ENCODE results near the gene APOM. TPM values are rescaled to one million over a fixed set of nuclear protein-coding genes. Genes with fewer than 3 reads are reported as not detected.

The APOM gene
- total RNA-seq, 1 experiment from 2014 or later, result 3.5 TPM

DNA sequence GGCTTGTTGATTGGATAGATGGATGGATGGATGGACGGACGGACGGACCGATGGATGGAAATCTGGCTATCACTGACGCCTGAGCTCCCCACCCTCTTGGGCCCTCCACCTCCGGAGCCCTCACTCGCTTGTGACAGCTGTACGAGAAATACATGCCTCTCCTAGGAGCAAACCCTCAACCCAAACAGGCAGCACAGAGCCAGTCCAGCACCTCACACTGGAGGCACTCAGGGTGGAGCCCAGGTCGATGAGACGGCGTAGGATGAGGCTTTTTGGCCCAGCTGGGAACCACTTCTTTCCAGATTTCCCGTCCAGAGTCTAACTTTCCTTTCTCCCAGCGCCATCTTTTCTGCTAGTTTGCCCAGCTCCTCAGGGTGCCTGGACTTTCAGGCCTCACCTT lies 27.9 kb downstream of the APOM start:
- H3K27me3 Mint-ChIP-seq (ENCODE audit: low read depth), result peaks cover 21% of the 10 kb centered on the region
- peak overlapping the region; percentile 99 for H3K27ac Mint-ChIP-seq
- DNase-seq (ENCODE audit: low spot score) (no peak), ATAC-seq (peak; percentile 4)
- ChIA-PET CTCF (interaction anchor here (0.5 to 2.9 kb wide), 8 partner anchors 17 to 246 kb away, joined by 3 to 16 read pairs (median 4); partner anchors contain the start of genes CLIC1 and EHMT2), POLR2A (interaction anchor here (1.2 to 1.6 kb wide), 2 partner anchors 83 to 144 kb away, joined by 3 to 5 read pairs; partner anchors contain the start of gene HSPA1B)
- peaks cover 8% of the 10 kb centered on the region for H3K36me3 Mint-ChIP-seq
- no peak for TF ChIP-seq GRHL2 (CRISPR knock-in tag; IDR thresholded peaks at IDR 0.05; ENCODE audit: insufficient replicate concordance, severe bottlenecking)
- TF ChIP-seq ATF1 (CRISPR knock-in tag; IDR thresholded peaks at IDR 0.05), result no peak
- TF ChIP-seq ZNF396 (CRISPR knock-in tag; IDR thresholded peaks at IDR 0.05; ENCODE audit: borderline replicate concordance), result no peak
- TF ChIP-seq, protein P1, sequence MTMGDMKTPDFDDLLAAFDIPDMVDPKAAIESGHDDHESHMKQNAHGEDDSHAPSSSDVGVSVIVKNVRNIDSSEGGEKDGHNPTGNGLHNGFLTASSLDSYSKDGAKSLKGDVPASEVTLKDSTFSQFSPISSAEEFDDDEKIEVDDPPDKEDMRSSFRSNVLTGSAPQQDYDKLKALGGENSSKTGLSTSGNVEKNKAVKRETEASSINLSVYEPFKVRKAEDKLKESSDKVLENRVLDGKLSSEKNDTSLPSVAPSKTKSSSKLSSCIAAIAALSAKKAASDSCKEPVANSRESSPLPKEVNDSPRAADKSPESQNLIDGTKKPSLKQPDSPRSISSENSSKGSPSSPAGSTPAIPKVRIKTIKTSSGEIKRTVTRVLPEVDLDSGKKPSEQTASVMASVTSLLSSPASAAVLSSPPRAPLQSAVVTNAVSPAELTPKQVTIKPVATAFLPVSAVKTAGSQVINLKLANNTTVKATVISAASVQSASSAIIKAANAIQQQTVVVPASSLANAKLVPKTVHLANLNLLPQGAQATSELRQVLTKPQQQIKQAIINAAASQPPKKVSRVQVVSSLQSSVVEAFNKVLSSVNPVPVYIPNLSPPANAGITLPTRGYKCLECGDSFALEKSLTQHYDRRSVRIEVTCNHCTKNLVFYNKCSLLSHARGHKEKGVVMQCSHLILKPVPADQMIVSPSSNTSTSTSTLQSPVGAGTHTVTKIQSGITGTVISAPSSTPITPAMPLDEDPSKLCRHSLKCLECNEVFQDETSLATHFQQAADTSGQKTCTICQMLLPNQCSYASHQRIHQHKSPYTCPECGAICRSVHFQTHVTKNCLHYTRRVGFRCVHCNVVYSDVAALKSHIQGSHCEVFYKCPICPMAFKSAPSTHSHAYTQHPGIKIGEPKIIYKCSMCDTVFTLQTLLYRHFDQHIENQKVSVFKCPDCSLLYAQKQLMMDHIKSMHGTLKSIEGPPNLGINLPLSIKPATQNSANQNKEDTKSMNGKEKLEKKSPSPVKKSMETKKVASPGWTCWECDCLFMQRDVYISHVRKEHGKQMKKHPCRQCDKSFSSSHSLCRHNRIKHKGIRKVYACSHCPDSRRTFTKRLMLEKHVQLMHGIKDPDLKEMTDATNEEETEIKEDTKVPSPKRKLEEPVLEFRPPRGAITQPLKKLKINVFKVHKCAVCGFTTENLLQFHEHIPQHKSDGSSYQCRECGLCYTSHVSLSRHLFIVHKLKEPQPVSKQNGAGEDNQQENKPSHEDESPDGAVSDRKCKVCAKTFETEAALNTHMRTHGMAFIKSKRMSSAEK (CRISPR knock-in tag; IDR thresholded peaks at IDR 0.05; ENCODE audit: borderline replicate concordance), result no peak
- TF ChIP-seq TP53 (CRISPR knock-in tag; IDR thresholded peaks at IDR 0.05), result no peak
- TF ChIP-seq, protein P2, sequence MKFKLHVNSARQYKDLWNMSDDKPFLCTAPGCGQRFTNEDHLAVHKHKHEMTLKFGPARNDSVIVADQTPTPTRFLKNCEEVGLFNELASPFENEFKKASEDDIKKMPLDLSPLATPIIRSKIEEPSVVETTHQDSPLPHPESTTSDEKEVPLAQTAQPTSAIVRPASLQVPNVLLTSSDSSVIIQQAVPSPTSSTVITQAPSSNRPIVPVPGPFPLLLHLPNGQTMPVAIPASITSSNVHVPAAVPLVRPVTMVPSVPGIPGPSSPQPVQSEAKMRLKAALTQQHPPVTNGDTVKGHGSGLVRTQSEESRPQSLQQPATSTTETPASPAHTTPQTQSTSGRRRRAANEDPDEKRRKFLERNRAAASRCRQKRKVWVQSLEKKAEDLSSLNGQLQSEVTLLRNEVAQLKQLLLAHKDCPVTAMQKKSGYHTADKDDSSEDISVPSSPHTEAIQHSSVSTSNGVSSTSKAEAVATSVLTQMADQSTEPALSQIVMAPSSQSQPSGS (CRISPR knock-in tag; IDR thresholded peaks at IDR 0.05; ENCODE audit: borderline replicate concordance, low read depth), result no peak
- TF ChIP-seq, protein P3, sequence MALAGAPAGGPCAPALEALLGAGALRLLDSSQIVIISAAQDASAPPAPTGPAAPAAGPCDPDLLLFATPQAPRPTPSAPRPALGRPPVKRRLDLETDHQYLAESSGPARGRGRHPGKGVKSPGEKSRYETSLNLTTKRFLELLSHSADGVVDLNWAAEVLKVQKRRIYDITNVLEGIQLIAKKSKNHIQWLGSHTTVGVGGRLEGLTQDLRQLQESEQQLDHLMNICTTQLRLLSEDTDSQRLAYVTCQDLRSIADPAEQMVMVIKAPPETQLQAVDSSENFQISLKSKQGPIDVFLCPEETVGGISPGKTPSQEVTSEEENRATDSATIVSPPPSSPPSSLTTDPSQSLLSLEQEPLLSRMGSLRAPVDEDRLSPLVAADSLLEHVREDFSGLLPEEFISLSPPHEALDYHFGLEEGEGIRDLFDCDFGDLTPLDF (CRISPR knock-in tag; IDR thresholded peaks at IDR 0.05), result no peak
- no peak for TF ChIP-seq CREB1 (CRISPR knock-in tag; IDR thresholded peaks at IDR 0.05)
- TF ChIP-seq FOXK1 (CRISPR knock-in tag; IDR thresholded peaks at IDR 0.05), result no peak
- TF ChIP-seq ESRRA (CRISPR knock-in tag; IDR thresholded peaks at IDR 0.05; ENCODE audit: borderline replicate concordance), result no peak
- no peak for TF ChIP-seq ZNF138 (CRISPR knock-in tag; conservative IDR thresholded peaks at IDR 0.05)
- TF ChIP-seq, protein P4, sequence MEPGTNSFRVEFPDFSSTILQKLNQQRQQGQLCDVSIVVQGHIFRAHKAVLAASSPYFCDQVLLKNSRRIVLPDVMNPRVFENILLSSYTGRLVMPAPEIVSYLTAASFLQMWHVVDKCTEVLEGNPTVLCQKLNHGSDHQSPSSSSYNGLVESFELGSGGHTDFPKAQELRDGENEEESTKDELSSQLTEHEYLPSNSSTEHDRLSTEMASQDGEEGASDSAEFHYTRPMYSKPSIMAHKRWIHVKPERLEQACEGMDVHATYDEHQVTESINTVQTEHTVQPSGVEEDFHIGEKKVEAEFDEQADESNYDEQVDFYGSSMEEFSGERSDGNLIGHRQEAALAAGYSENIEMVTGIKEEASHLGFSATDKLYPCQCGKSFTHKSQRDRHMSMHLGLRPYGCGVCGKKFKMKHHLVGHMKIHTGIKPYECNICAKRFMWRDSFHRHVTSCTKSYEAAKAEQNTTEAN (CRISPR knock-in tag; IDR thresholded peaks at IDR 0.05), result no peak
- TF ChIP-seq ZNF263 (CRISPR knock-in tag; IDR thresholded peaks at IDR 0.05; ENCODE audit: low read depth), result no peak
- peak overlapping the region; percentile 89 for H3K4me3 Mint-ChIP-seq
- H3K4me1 Mint-ChIP-seq, result peaks cover 16% of the 10 kb centered on the region
- no peaks in the 10 kb centered on the region for H3K9me3 Mint-ChIP-seq

DNA sequence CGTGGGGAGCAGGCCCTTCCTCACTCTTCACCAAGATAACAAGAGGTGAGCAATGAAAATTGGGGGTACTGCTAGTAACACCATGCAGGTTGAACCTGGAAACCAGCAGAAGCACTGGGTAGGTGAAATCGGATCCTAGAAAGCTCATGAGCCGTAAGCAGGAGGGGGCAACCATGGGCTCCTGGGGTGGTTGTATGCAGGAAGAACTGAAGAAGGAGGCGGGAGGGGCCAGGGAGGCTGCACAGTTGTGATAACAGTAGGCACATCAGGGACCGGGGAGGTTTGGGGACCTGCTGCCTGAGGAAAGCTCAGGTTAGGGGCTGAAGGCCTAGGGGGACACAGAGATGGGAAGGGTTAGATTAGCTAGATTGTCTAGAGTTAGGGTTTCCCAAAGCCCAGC lies 30.8 kb downstream of the APOM start:
- ChIA-PET CTCF (no interaction called here), POLR2A (interaction anchor here (0.6 kb wide), 1 partner anchor 285 kb away, joined by 3 read pairs; no protein-coding TSS in a partner anchor)
- no peak for TF ChIP-seq CREB1 (CRISPR knock-in tag; IDR thresholded peaks at IDR 0.05)
- no peak for TF ChIP-seq NFYB (CRISPR knock-in tag; conservative IDR thresholded peaks at IDR 0.05; ENCODE audit: low read depth)
- TF ChIP-seq, protein P5, sequence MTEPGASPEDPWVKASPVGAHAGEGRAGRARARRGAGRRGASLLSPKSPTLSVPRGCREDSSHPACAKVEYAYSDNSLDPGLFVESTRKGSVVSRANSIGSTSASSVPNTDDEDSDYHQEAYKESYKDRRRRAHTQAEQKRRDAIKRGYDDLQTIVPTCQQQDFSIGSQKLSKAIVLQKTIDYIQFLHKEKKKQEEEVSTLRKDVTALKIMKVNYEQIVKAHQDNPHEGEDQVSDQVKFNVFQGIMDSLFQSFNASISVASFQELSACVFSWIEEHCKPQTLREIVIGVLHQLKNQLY (CRISPR knock-in tag; IDR thresholded peaks at IDR 0.05), result no peak
- TF ChIP-seq, protein P6, sequence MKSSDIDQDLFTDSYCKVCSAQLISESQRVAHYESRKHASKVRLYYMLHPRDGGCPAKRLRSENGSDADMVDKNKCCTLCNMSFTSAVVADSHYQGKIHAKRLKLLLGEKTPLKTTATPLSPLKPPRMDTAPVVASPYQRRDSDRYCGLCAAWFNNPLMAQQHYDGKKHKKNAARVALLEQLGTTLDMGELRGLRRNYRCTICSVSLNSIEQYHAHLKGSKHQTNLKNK (CRISPR knock-in tag; IDR thresholded peaks at IDR 0.05), result no peak
- peaks cover 11% of the 10 kb centered on the region for H3K27me3 Mint-ChIP-seq (ENCODE audit: low read depth)
- H3K27ac Mint-ChIP-seq, result no peak overlapping the region
- H3K36me3 Mint-ChIP-seq, result peaks cover 15% of the 10 kb centered on the region
- DNase-seq (ENCODE audit: low spot score) (no peak), ATAC-seq (no peak)
- H3K9me3 Mint-ChIP-seq, result no peaks in the 10 kb centered on the region
- H3K4me3 Mint-ChIP-seq, result no peak overlapping the region
- H3K4me1 Mint-ChIP-seq, result peaks cover 9% of the 10 kb centered on the region
